HG03139 (cell line): ENCODE results near the gene ANKRD44.
A peak's percentile ranks its signal among the peaks of the same experiment; 100 is the strongest.

ENCODE experiments used
- ATAC-seq: cut with Tn5 transposase; IDR thresholded peaks from one replicate; pipeline ENCODE4 v1.9.1; 2021; ENCODE audit not compliant: unreplicated experiment

The ANKRD44 gene

DNA sequence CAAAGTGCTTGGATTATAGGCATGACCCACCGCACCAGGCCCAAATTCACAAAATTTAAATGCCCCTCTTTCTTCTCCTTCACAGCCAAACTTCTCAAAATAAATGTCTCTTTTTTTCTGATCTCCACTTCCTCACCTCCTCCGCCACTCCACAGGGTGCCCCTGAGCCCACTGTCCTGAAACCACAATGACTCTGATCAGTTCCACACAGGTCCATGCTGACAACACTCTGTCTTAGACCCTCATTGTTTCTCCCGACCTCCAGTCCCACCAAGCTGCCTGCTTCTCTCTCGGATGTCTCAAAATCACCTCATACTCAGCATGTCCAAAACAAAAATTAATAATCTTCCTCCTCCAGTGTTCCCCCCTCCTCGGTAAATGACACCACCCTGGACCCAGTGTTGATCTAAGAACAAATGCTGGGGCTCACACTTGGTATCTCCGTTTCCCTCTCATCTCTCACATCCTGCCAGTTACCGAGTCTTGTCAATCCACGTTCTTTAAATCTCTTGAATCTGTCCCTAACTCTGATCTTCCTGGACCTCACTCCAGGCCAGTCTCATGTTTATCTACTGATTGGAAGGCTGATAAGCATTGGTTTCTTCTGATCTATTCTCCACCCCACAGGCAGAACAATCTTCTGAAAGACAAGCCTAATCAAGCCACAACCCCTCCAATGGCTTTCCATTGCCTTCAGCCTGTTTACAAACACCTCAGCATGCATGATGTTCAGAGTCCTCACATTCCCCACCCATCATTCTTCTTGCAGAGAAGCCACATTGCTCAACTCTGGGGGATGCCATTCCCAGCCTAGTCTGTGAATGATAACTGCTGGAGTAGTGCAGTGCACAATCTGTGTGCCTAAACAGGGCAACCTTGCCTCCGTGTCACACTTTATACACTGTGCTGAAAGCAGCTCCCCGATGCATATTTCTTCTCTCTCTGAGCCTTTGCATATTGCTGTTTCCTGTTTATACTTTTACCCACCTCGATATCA is 12.4 kb upstream of the ANKRD44 start:
- ATAC-seq = peak; percentile 39

GRCh38 chr2:197322143-197322542 is 11.6 kb upstream of the ANKRD44 start:
- no peak for ATAC-seq

GRCh38 chr2:197315371-197315770 is 4.8 kb upstream of the ANKRD44 start:
- ATAC-seq = no peak

DNA sequence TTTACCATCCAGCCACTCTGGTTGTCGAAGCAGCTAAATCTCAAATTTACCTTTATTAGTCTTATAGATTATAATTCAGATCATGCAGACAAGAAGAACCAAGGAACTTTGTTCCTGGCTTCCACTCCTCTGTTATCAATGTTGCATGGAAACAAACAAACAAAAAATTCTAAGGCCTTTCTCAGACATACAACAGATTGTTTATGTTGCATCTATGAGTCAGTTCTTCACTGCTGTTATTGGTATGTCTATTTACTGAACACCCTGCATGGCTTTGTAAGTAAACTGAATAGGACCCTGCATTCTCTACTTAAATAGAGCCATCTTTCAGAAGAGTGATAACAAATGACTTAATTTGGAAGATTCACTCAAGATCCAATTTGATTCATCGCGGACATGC is 1.6 kb upstream of the ANKRD44 start:
- ATAC-seq = no peak

GRCh38 chr2:197311421-197312033 is 947 bp upstream of the ANKRD44 start:
- ATAC-seq = no peak

GRCh38 chr2:197310987-197311420 is 424 bp upstream of the ANKRD44 start:
- no peak for ATAC-seq

DNA sequence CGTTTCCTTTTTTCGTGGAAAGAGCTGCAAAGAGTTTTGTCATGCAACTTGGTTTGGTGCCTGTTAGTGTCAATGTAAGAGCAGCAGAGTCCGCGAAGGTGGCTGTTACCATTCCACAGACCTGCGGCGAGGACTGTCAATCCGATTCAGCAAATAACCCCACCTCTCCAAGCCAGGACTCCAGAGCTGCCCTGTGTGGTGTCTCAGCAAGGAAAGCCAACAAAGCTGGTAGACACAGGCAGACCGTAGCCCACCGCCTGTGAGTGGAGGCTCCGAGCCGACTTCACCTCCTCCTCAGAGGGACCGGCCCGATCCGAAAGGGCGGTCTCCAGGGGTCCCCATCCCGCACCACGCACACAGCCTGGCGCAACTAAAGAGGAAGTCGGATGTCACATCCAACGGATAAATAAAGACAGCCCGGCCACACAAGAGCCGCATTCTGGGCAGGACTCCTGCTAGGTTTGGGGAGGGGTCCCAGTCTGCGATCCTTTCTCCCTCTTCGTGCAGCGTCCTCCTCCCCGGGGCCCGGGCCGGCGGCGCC is 819 bp downstream of the ANKRD44 start:
- ATAC-seq = no peak

DNA sequence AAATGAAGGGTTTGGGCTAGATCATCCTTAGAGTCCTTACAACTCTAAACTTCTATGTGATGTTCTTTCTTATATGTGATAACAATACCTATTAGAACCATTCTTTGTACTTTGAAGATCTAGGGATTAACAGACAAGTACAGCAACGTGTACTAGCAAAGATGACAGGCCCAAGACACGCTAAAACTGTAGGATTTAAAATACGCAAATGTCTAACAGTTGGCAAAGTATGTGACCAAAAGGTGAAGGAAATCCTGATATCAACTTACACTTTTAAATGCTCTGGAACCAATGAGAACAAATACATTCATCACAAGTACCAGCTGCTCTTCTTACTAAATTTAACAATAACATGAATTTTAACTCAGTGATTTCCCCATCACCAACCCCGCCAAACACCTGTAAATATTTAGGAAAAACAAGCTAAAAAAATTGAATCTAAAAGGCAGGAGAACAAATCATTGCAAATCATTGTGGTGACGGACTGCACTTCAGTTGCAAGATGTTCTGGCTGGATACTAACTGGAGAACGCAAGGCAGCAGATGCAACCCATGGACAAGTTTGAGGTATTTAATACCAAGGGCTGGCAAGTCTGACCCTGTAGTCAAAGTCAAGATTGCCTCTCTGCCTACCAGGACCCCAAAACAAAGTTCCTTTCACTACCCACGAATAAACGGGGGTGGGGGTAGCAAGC is 1.4 kb downstream of the ANKRD44 start:
- no peak for ATAC-seq

GRCh38 chr2:197308585-197308984 is 2.0 kb downstream of the ANKRD44 start:
- ATAC-seq = no peak

GRCh38 chr2:197307933-197308521 is 2.6 kb downstream of the ANKRD44 start:
- ATAC-seq = no peak

- no peak for ATAC-seq
Observed at GRCh38 chr2:197307236-197307932, 3.2 kb downstream of the ANKRD44 start.

- ATAC-seq = no peak
Observed at GRCh38 chr2:197306696-197307040, 3.9 kb downstream of the ANKRD44 start.

- ATAC-seq = no peak
Observed at GRCh38 chr2:197306024-197306695, 4.4 kb downstream of the ANKRD44 start.

DNA sequence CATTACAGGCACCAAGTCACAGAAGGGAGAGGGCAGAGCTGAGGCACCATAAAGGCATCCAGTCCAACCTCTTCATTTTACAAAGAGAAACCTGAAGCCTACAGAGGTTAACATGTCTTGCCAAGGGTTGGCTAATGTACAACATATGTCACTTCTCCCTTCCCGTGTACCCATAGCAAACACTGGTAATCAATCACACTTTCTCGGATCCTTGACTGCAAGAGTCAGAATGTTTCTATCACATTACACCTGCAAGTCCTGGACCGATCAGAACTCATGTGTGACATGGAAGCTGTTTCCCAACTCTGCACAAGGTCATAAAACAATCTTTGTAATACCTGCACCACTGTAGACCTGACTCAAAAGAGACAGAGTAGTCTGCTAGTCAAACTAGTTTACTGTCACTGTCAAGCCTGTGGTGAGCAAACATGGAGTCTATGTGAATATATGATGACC is 6.0 kb downstream of the ANKRD44 start:
- ATAC-seq = peak; percentile 33

- no peak for ATAC-seq
Observed at GRCh38 chr2:197300139-197300538, 10.4 kb downstream of the ANKRD44 start.

DNA sequence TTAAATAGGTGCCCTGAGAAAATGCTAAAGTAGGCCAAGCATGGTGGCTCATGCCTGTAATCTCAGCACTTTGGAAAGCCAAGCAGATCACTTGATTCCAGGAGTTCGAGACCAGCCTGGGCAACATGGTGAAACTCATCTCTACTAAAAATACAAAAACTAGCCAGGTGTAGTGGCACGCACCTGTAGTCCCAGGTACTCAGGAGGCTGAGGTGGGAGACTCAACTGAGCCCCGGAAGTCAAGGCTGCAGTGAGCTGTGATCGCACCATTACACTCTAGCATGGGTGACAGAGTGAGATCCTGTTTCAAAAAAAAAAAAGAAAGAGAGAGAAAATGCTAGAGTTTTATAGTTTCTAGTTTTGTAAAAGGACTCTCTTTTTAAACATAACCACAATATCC is 12.0 kb downstream of the ANKRD44 start:
- no peak for ATAC-seq

DNA sequence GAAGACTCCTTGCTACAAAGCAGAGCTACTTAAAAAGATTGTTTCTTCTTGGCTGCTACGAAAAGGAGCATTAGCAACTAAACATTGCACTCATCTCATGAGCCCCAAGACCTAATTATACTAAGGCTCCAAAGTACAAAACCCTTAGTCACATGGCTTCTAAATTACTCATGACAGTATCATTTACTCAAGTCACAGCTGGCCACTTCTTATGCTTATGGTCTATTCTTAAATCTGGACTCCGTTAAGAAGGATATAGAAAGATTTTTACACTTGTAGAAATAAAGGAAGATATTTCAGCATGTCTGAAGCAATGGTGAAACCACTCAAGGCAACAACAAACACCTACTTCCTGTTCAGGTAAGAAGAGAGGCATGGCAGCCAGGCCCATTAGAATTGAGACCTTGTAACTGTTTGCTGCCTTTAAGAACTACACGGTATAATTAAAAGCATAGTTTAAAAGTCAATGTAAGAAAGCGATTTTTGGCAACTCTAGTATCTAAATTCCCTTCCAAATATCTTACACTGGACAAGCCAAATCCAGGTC is 12.7 kb downstream of the ANKRD44 start:
- no peak for ATAC-seq

- ATAC-seq = no peak
Observed at GRCh38 chr2:197297266-197297665, 13.3 kb downstream of the ANKRD44 start.

DNA sequence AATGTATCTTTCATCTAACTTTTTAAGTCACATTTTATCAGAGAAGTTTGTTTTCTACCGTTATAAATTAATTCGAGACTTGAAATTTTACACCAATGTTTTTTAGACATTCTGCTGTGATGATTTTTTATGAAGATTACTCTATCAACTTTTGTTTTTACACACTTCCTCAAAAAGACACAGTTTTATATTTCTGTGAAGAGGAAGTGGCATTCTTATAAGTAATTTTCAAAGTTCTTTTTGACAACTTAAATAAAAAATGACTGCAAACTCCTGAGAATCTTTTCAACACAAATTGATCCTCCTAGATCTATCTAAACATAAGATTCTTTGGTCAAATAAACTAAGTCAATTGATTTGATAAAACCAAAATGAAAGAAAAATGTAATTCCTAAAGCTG is 13.7 kb downstream of the ANKRD44 start:
- no peak for ATAC-seq

- ATAC-seq = no peak
Observed at GRCh38 chr2:197294260-197294659, 16.3 kb downstream of the ANKRD44 start.
